Smooth muscle cell (in vitro differentiated cells): Measurements from ENCODE around the gene HMCN1. TPM values are rescaled to one million over a fixed set of nuclear protein-coding genes. Genes with fewer than 3 reads are reported as not detected.
"Not testable (repeated sequence)": the region's sequence is repeated elsewhere in the genome, so short reads cannot be mapped to it uniquely, and the experiment has no call there.

Experiments
- DNase-seq: peaks from one replicate; lab custom pipeline; 2025; ENCODE audit not compliant: unreplicated experiment; lab: John Stamatoyannopoulos, UW
- H2AFZ ChIP-seq: fragments of 200-600 bp; sonication (generic); 2 replicates; pipeline ENCODE4 v1.6.0; 2016; ENCODE audit warnings: antibody characterized with exemption, low read depth, mild to moderate bottlenecking
- H3F3A ChIP-seq: fragments of 200-600 bp; sonication (generic); 2 replicates; pipeline ENCODE4 v1.6.0; 2017; ENCODE audit warnings: antibody characterized with exemption, low read depth
- H3K27ac ChIP-seq: fragments of 200-600 bp; sonication (generic); 2 replicates; pipeline ENCODE4 v1.5.1; 2016; ENCODE audit warnings: low read depth, mild to moderate bottlenecking
- H3K27me3 ChIP-seq: fragments of 200-600 bp; sonication (generic); 2 replicates; pipeline ENCODE4 v1.6.1; 2016; ENCODE audit warnings: low read depth, mild to moderate bottlenecking
- H3K36me3 ChIP-seq: fragments of 200-600 bp; sonication (generic); 2 replicates; pipeline ENCODE4 v1.5.1; 2016; ENCODE audit warnings: low read depth
- H3K4me1 ChIP-seq: fragments of 200-600 bp; sonication (generic); 2 replicates; pipeline ENCODE4 v1.5.1; 2016; ENCODE audit warnings: low read depth
- H3K4me2 ChIP-seq: fragments of 200-600 bp; sonication (generic); 2 replicates; pipeline ENCODE4 v1.6.0; 2016; ENCODE audit warnings: mild to moderate bottlenecking
- H3K4me3 ChIP-seq: fragments of 200-600 bp; sonication (generic); 2 replicates; pipeline ENCODE4 v1.5.1; 2016; ENCODE audit warnings: mild to moderate bottlenecking
- H3K79me2 ChIP-seq: fragments of 200-600 bp; sonication (generic); 2 replicates; pipeline ENCODE4 v1.6.0; 2016; ENCODE audit warnings: low read depth, mild to moderate bottlenecking
- H3K9ac ChIP-seq: fragments of 200-600 bp; sonication (generic); 2 replicates; pipeline ENCODE4 v1.6.0; 2016; ENCODE audit warnings: low read depth
- H3K9me3 ChIP-seq: fragments of 200-600 bp; sonication (generic); replicated peaks from 2 replicates; pipeline ENCODE4 v1.5.1; 2016; ENCODE audit warnings: low read depth
- H4K20me1 ChIP-seq: fragments of 200-600 bp; sonication (generic); 2 replicates; pipeline ENCODE4 v1.6.0; 2016; ENCODE audit warnings: low read depth
- CTCF ChIP-seq: fragments of 200-600 bp; sonication (generic); IDR thresholded peaks from 2 replicates; pipeline ENCODE4 v1.5.1; 2017; ENCODE audit warnings: borderline replicate concordance, mild to moderate bottlenecking, antibody characterized with exemption; ENCODE audit not compliant: insufficient read depth, poor library complexity, severe bottlenecking
- WGBS: methylation state at CpG from one replicate; pipeline ENCODE4 v1.1.7; 2016; ENCODE audit warnings: low lambda C conversion rate; 5-methylcytosine and 5-hydroxymethylcytosine counted together
- polyA plus RNA-seq: library from polyadenylated mRNA; unstranded; fragments of >200 nt; fragmentation: Nextera tagmentation; extraction: Ambion mirVana; gene quantifications from 2 replicates; pipeline ENCODE4 v1.2.1, GENCODE V29; 2016
- total RNA-seq: library from RNA; depleted of rRNA; stranded (reverse); fragments of >200 nt; gene quantifications from 2 replicates; pipeline ENCODE4 v1.2.3, GENCODE V29; 2014

HMCN1 gene
- total and polyA plus RNA-seq, 2 experiments from 2014 or later: 18.9 to 118 TPM

- H3F3A ChIP-seq: no peaks in the 10 kb centered on the region
- WGBS: 59% methylated on average over 3 of the region's 3 CpGs
- no peak overlapping the region for H3K4me3 ChIP-seq
- H3K27ac ChIP-seq: peak overlapping the region; percentile 86
- H4K20me1 ChIP-seq: no peaks in the 10 kb centered on the region
- H3K4me1 ChIP-seq: peaks cover 21% of the 10 kb centered on the region
- H3K9me3 ChIP-seq: no peaks in the 10 kb centered on the region
- H3K27me3 ChIP-seq: no peaks in the 10 kb centered on the region
- TF ChIP-seq CTCF: no peak
- no peaks in the 10 kb centered on the region for H3K79me2 ChIP-seq
- peak overlapping the region; percentile 32 for H3K4me2 ChIP-seq
- no peak for DNase-seq
- H3K9ac ChIP-seq: no peak overlapping the region
- H3K36me3 ChIP-seq: peaks cover 11% of the 10 kb centered on the region
- H2AFZ ChIP-seq: no peak overlapping the region
These were observed 418.0 kb downstream of the HMCN1 start for GRCh38 chr1:186152227-186152619.

- WGBS: 34% methylated on average over 5 of the region's 5 CpGs
- peaks cover 21% of the 10 kb centered on the region for H3K4me1 ChIP-seq
- H3K9me3 ChIP-seq: no peaks in the 10 kb centered on the region
- no peaks in the 10 kb centered on the region for H4K20me1 ChIP-seq
- no peaks in the 10 kb centered on the region for H3K79me2 ChIP-seq
- H3K4me3 ChIP-seq: no peak overlapping the region
- no peak for DNase-seq
- peak overlapping the region; percentile 32 for H3K4me2 ChIP-seq
- peak overlapping the region; percentile 86 for H3K27ac ChIP-seq
- H2AFZ ChIP-seq: no peak overlapping the region
- no peak overlapping the region for H3K9ac ChIP-seq
- H3F3A ChIP-seq: no peaks in the 10 kb centered on the region
- H3K27me3 ChIP-seq: no peaks in the 10 kb centered on the region
- H3K36me3 ChIP-seq: peaks cover 9% of the 10 kb centered on the region
- TF ChIP-seq CTCF: no peak
These were observed 418.5 kb downstream of the HMCN1 start for GRCh38 chr1:186152620-186153239.

- Histone ChIP-seq H3K4me1 (peaks cover 21% of the 10 kb centered on the region), H3K27me3 (no peaks in the 10 kb centered on the region), H2AFZ (no peak overlapping the region), H3K9me3 (no peaks in the 10 kb centered on the region), H3K36me3 (peaks cover 6% of the 10 kb centered on the region), H3K79me2 (no peaks in the 10 kb centered on the region), H3K4me3 (no peak overlapping the region), H3K27ac (peak overlapping the region; percentile 86), H4K20me1 (no peaks in the 10 kb centered on the region), H3F3A (no peaks in the 10 kb centered on the region), H3K9ac (no peak overlapping the region), H3K4me2 (peak overlapping the region; percentile 0)
- no peak for DNase-seq
- TF ChIP-seq CTCF: no peak
- WGBS: 14% methylated on average over 1 of the region's 1 CpG
These were observed 420.5 kb downstream of the HMCN1 start for GRCh38 chr1:186154651-186155050.

- H3F3A ChIP-seq: no peaks in the 10 kb centered on the region
- H2AFZ ChIP-seq: no peak overlapping the region
- H3K36me3 ChIP-seq: peaks cover 6% of the 10 kb centered on the region
- H3K27me3 ChIP-seq: no peaks in the 10 kb centered on the region
- DNase-seq: no peak
- H3K9ac ChIP-seq: peak overlapping the region; percentile 32
- WGBS: 17% methylated on average over 1 of the region's 1 CpG
- peaks cover 21% of the 10 kb centered on the region for H3K4me1 ChIP-seq
- no peaks in the 10 kb centered on the region for H4K20me1 ChIP-seq
- H3K4me2 ChIP-seq: peak overlapping the region; percentile 69
- H3K27ac ChIP-seq: peak overlapping the region; percentile 86
- TF ChIP-seq CTCF: peak; percentile 63
- no peaks in the 10 kb centered on the region for H3K9me3 ChIP-seq
- no peaks in the 10 kb centered on the region for H3K79me2 ChIP-seq
- no peak overlapping the region for H3K4me3 ChIP-seq
These were observed 421.4 kb downstream of the HMCN1 start for GRCh38 chr1:186155594-186155993.

- H3K9me3 ChIP-seq, DNase-seq, H3K9ac ChIP-seq, H2AFZ ChIP-seq, H4K20me1 ChIP-seq, H3K27ac ChIP-seq, H3K4me2 ChIP-seq, H3F3A ChIP-seq, H3K4me1 ChIP-seq, H3K27me3 ChIP-seq, H3K36me3 ChIP-seq, H3K4me3 ChIP-seq, H3K79me2 ChIP-seq: not testable (repeated sequence)
- WGBS: 88% methylated on average over 7 of the region's 7 CpGs
These were observed 428.7 kb downstream of the HMCN1 start for GRCh38 chr1:186162895-186163294.
